ENCODE data around the gene RPL31.
A peak's percentile ranks its signal among the peaks of the same experiment; 100 is the strongest.

Gene RPL31

DNA sequence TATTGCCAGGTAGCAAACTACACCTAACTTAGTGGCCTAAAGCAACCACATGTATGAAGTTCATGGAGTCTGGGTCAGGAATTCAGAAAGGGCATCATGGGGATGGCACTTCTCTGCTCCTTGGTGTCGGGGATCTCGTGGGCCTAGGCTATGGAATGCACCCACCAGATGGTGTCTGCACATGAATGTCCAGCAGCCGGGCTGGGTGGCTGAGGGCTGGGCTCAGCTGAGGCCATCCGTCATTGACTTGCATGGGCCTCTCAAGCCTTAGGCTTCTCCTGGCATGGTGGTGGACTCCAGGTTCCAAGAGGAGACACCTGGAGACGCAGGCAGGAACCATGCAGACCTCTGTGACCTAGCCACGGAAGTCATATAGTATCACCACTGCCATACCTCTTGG lies 26.0 kb upstream of the RPL31 start:
- no peak for DNase-seq

DNA sequence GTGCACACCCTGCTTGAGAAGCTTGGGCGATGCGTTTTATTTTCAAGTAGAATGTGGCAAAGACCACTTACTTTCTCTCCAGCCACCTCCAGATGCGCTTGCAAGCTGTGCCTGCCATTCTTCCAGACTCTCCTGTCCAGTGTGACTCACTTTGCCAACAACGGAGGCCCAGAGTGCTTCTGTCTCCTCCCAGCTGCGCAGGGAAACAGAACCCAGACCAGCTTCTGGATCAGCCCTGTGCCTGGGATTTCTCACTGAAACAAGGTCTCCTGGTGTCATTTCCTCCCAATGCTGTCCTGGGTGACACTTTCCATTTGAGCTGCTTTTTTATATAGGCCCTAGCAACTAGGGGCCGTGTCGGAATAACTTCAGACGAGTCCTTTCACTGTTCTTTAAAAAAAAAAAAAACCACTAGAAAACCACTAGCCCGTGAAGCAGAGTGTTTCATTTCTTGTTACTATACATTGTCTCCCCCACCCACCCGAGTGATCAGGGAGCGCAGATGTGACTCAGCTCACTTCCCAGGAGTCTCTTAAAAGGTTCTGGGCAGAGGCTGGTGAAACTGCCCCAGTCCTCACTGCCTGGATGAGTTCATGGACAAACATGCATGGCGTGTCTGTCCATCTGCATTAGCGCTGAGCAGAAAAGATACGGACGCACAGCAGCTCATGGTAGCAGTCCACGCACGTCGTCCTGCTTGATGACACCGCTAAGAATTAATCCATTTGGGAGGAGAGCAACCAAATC lies 25.3 kb upstream of the RPL31 start:
- DNase-seq = no peak

DNA sequence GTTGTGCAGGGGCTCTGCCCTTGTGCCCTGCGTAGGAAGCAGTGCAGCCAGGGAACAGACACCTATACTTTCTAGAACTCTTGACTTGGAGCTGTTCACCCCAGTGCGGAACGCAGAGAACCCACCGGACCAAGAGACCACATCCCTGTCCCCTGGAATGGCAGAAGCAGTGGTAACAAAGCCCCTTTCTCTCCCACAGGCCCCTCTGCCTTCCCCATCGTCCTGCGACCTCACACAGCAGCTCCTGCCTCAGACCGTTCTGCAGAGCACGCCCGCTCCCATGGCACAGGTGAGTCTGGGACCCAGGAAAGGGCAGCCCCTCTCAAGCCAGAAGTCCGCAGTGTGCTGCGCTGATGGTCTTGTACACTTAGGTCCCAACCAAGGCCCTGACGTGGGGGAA lies 24.6 kb upstream of the RPL31 start:
- no peak for DNase-seq

DNA sequence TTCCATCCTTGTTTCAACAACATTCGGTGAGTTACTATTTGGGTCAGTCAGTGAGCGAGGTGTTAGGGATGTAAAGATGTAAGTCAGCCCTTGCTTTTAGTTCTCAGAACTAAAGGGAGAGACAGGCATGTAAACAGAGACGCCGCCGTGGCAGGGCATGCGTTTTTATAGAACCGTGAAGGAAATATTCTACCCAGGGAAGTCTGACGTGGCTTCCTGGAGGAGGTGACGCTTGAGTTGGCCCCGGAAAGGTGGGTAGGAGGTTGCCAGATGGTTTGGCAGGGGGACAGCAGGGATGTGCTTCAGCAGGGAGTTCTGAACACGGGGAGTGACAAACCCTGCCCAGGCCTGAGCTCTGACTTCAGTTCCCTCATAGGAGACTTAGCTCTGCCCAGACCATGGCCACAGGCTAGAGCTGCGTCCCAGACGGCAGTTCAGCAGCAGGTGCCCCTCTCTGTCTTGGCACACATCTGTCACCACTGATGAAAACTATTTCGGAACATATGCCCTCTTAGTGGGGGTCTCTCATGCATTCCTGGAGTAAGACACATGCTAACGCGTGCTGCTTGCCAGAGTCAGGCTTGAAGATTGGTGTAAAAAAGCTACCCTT lies 23.4 kb upstream of the RPL31 start:
- DNase-seq = peak; percentile 4

DNA sequence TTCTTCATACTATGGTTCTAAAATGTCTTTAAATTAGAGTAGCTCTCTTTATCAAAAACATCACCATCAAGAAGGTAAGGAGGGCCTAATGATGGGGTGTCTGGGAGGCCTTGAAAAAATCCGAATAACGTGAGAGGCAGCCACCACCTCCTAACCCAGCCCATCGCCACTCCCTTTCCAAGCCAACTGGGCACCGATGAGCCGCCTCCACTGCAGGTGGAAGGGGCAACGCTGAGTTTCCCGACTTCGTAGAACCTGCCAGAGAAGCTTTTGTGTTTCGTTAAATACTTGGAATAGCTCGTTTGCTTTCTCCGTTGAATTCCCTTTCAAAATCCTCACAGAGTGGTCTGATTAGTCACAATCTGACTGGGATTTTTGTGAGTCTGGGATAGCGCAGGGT lies 22.0 kb upstream of the RPL31 start:
- DNase-seq = no peak

DNA sequence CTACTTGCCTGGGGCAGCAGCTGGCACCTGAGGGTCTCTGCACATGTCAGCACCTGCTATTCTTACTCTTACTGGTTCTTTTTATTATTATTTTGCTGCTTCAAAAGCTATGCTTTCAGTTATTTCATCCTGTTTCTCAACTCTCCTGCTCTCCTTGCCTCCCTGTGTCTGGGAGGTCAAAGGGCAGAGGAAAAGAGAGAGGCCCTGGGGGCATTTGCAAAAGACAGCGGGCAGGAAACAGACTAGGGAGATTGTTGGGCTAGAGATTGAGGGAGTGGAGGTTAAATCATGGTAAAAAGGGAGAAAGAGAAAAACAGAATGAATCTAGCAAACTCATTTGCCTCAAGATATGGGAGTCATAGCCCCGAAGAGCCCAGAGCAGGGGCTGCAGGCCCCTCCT lies 21.1 kb upstream of the RPL31 start:
- no peak for DNase-seq

DNA sequence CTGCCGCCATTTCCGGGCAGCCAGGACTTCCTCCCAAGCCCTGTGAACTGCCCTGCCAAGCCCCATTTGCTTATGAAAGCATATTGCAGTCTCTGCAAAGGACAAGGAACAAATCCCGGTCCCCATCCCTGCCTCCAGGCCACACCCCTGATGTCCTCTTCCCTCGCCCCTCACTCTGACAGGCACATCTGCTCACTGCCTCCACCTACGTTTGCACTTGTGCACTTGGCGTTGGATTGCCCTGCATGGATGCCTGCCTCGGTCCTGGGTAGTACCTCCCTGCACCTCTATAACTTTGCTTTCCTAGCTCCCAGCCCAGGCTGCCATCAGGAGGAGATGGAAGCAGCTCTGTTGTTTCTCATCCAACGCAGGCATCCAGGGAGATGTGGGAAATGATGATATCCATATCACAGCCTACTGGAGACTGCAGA lies 19.6 kb upstream of the RPL31 start:
- DNase-seq = no peak

DNA sequence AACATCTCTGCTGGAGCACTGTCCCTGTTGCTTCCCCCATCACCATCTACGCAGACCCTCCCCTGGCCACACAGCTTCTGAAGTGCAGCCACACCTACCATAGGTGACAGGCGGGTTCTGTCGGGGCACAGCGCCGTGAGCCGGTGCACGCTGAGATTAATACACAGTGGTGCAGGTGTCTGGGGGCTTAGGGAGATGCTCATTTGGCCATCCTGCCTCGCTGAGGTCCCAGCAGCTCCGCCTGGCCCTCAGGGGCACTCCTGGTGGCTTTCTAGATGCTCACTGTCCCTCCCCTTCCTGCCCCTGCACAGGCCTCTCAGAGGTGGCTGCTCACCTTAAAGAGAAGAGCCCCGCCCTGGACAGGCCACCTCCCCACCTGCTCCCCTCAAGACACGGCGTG lies 18.9 kb upstream of the RPL31 start:
- no peak for DNase-seq

DNA sequence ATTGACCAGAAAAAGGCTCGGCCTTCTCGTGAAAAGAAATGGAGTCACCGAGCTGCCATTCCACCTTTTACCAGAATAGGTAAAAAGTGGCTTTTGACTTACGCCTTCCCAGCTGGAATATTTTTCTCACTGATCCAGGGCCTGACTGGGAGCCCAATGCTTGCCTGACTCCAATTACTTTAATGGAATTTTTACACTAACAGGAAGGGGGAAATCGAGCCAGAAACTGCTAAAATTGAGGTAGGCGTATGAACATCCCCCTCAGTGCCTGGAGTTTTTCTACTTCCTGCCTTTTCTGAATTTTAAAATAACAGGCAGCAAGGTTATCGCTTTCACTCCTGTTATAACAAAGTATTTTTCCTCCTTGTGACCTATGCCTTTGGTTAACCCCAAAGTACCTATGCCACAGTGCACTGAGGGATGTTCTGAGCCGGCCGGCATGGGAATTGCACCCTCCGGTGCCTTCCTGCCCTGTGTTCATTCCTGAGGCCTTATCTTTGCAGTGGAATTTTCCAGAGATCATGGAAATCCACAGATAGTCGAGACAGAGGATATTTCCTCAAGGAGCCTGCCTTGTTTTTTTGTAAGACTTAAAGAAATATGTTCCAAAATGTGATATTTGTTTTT lies 18.3 kb upstream of the RPL31 start:
- no peak for DNase-seq

DNA sequence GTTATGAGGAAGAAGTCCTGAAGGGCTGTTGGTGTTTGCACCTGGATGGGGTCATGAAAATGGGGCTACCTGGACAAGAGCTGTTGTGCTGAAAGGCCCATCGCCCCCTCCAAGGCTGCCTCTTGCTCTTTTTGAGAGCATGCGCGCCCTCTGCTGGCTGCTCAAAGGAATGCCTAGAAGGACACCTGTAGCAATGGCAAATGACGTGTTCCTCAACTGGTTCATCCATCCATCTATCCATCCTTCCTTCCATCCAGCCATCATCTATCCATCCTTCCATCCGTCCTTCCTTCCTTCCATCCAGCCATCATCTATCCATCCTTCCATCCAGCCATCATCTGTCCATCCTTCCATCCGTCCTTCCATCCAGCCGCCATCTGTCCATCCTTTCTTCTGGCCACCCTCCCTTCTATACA lies 17.2 kb upstream of the RPL31 start:
- peak; percentile 68 for DNase-seq

DNA sequence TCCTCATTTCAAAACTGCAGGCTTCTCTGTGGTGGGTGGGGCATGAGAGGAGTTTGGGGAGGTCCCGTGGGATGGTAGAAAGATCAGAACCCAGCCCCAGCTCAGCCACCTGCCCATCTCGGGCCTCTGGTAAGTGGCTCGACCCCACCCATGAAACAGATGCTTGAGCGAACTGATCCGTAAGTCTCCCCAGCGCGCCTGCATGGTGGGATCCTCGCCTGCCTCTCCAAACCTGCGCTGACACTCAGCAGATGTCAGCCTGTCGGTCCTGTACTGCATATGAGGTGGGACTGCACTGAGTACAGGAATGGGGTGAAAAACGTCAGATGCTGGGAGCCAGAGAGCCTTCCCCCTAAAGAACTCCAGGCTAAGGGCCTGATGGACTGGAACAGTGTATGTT lies 15.9 kb upstream of the RPL31 start:
- DNase-seq = no peak

DNA sequence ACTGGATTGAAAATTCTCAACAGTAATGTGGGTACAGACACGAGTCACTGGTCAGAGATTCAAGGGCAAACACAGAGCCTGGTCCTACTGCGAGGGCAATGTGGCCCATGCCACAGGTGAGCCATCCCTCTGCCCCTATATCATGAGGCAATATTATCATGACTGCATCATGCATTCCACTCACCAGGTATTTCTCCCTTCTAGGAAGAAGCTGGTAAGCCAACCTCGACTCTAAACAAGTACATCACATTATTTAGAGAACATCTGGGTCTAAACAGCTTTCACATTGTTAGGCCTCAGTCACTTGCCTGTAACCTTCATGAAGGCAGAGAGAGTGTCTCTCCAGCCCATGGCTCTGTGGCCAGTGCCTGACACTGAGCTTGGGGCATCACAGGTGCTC lies 14.6 kb upstream of the RPL31 start:
- no peak for DNase-seq

DNA sequence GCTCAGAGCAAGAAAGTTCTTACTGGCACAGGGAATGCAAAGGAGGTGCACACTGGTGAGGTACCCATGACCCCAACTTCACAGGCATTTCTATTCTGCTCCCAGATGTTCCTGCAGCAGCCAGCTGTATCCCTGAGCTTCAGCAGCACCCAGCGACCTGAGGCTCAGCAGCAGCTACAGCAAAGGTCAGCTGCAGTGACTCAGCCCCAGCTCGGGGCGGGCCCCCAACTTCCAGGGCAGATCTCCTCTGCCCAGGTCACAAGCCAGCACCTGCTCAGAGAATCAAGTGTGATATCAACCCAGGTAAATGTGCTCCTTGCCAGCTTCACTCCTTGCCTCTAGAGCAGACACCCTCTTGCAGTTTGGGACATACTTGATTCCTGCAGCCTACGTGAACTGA lies 14.1 kb upstream of the RPL31 start:
- no peak for DNase-seq

DNA sequence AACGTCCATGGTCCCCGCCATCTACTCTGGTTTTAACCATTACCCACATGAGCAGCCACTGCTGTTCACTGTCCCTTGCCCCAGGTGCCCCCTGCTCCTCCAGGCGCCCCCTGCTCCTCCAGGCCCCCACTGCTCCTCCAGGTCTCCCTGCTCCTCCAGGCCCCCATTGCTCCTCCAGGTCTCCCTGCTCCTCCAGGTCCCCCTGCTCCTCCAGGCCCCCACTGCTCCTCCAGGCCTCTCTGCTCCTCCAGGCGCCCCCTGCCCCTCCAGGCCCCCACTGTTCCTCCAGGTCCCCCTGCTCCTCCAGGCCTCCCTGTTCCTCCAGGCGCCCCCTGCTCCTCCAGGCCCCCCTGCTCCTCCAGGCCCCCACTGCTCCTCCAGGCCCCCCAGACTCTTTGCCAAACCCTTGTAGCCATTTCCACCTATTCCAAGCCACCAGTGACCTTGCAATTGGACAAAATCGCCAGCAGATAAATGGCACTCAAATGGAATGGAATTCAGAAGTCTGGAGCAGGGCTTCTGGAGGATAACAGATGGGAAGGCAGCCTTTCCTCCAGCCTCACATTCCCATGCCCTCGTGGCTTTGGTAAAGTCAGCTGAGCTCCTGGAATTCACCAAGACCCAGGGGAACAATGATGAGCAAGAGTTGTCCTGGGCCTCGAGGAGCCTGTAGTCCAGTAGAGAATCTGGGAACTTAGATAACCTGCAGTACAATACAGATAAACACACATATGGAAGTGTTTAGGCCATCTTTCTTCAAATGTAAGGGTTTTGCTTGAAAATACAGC lies 13.3 kb upstream of the RPL31 start:
- no peak for DNase-seq

DNA sequence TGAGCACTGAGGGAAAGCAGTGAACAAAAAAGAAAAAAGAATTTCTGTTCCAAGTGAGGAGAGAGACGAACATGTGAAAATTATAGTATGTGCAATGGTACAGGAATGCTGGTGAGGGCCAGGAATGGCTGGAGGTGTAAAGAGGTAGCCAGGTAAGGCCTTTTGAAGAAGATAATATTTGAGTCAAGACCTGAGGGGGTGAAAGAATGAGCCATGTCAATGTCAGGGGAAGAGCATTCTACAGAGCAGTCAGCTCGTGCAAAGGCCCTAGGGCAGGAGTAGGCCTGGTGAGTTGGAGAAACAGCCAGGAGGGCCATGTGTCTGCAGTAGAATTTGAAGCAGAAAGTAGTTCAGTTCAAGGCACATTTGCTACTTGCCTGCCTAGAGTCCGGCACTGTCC lies 12.4 kb upstream of the RPL31 start:
- DNase-seq = no peak

DNA sequence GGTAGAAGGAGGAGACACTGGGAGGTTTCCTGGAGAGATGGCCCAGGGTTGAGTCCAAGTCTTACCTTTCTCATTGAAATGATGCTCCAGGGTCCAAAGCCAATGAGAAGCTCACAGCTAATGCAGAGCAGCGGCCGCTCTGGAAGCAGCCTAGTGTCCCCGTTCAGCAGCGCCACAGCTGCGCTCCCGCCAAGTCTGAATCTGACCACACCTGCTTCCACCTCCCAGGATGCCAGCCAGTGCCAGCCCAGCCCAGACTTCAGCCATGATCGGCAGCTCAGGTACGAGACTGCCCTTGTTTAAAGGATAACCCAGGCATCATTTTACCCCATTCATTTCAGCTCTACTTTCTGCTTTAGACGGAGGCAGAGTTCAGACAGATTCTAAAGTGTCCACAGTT lies 11.9 kb upstream of the RPL31 start:
- peak; percentile 42 for DNase-seq

DNA sequence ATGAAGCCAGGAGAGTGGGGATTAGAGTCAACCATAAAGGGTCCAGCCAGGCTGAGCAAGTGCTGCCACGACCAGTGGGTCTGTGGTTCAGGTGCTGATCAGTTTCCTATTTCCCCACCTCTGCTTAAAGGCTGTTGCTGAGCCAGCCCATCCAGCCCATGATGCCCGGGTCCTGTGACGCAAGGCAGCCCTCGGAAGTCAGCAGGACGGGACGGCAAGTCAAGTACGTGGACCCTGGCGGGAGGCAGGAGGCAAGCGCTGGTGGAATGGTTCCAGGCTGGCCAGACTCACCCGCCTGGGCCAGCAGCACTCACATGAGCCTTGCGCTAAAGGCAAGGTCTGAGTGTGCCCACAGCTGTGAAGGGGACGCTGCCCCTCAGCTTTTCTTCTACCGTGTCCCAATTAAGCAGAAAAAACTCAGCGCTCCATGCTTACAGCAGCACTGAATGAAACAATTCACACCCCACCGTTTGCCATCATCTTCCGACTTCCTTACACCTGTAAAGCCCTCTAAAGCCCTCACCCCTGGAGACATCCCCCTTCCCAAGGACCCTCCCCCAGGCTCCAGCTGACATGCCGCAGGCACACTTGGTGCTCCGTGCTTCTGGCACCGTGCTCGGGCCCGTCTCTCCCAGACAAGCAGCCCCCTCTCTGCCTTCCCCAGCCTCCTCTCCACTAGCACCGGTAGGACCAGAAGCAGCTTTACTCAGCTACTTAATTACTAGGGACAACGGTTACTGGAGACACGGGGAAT lies 11.3 kb upstream of the RPL31 start:
- peak; percentile 2 for DNase-seq

DNA sequence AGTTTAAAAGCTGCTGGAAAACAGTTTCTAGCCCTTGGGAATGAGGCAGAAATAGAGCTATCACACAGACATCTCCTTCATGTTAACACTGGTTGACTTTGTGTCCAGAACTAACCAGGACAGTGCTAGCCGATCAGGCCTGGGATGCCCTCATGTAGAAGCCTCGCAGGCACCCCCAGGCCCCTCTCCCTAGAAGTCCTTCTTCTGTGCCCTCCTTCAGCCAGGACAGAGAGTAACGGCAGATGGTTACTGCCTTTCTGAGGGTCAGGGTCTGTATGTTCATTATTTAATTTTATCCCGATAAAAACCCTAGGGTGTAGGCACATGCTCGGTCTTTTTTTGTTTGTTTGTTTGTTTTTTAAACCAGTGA lies 10.7 kb upstream of the RPL31 start:
- no peak for DNase-seq

DNA sequence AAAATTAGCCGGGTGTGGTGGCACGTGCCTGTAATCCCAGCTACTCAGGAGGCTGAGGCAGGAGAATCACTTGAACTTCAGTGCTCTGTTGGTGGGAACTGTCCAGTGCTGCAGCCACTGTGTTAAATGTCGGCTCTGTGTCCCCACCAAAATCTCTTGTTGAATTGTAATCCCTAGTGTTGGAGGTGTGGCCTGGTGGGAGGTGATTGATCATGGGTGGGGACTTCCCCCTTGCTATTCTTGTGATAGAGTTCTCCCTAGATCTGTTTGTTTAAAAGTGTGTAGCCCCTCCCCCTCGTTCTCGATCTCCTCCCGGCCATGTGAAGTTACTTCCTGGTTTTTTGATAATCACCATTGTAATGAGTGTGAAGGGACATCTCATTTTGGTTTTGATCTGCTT lies 9.8 kb upstream of the RPL31 start:
- DNase-seq = no peak

DNA sequence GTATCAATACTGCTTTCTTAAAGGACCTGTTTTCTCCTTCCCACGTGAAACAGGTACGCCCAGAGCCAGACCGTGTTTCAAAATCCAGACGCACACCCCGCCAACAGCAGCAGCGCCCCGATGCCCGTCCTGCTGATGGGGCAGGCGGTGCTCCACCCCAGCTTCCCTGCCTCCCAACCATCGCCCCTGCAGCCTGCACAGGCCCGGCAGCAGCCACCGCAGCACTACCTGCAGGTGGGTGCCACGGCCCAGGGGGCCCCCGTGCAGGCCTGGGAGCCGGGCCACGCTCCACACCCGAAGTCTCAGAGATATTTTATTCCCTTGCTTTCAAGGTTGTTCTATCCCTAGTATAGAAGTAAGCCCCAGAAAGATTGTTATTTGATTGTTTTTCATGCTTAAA lies 8.8 kb upstream of the RPL31 start:
- DNase-seq = no peak

DNA sequence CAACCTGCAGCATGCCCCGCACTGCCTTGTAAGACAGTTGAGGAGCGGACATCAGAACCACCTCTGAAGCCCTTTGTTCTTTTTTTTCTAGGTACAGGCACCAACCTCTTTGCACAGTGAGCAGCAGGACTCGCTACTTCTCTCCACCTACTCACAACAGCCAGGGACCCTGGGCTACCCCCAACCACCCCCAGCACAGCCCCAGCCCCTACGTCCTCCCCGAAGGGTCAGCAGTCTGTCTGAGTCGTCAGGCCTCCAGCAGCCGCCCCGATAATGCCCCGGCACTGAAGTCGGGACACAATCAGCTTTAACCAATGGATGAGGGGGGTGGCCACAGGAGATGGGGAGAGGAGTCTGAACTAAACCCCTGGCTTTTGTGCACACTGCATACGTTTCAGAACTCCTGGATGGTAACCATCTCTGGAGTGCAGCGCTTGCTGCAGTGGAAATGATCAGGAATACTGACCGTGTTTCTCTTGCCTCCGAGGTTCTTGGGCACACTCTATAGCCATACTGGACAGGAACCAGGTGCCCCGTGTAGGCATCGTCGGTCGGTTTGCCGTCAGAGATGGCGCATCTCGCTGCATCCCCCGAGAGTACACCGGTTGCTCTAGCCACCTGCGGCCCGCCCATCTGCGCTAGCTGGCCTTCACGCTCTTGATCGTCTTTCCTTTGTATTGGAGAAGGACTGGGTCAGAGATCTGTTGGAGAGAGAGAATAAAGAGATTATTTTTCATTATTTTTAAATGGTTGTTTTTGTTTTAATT lies 6.6 kb upstream of the RPL31 start:
- DNase-seq = no peak

DNA sequence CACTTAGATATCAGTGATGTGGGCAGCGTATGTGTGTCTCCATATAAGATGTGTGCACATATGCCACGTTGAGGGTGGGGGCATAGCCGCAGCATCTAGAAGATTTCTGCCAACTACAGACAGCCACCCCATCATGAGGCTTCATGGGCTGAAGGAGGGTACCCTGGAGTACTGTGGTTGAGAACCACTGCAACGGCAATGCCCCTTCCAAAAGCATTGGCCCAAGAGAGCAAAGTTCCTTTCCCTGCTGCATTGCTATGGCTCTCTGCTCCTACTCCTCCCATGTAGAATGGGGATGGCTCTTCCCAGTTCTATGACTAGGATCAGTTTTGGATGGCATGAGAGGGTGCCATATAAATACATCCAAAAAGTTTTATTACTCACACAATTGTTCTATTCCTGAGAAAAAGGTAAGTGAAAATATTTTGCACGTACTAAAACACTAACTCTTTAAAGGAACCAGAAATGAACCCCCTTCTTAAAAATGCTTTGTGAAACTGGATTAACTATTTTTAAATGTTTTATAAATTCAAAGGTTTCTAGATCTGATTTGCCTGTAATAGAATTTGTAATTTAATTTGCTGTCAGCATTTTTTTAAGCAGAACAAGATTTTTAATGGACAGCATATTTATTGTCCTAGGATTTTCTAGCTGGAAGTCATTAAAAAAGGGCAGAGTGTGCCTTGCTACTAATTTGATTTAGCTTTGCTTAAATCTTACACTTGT lies 4.4 kb upstream of the RPL31 start:
- no peak for DNase-seq

All from NCI-H69 (cell line).